Measurements from ENCODE around the gene LCE3B. TPM values are rescaled to one million over a fixed set of nuclear protein-coding genes. Genes with fewer than 3 reads are reported as not detected.
"Not testable (repeated sequence)": the region's sequence is repeated elsewhere in the genome, so short reads cannot be mapped to it uniquely, and the experiment has no call there.

Gene LCE3B
- total and polyA plus RNA-seq, 10 of the 15 experiments (the other 5 are each of a cell fraction or from before 2014, with no cell fraction given): not detected

GRCh38 chr1:152579526-152579925 is 34.1 kb upstream of the LCE3B start:
- FAIRE-seq; H2AFZ ChIP-seq (ENCODE audit: control insufficient read depth, low read depth, low read length); POLR2A ChIA-PET; H4K20me1 ChIP-seq (ENCODE audit: control insufficient read depth, insufficient read depth); ATAC-seq; H3K27ac ChIP-seq (ENCODE audit: control insufficient read depth, insufficient read depth); H3K4me2 ChIP-seq (ENCODE audit: control insufficient read depth, insufficient read depth); RAD21 ChIA-PET (ENCODE audit: unreplicated experiment); H3K36me3 ChIP-seq (ENCODE audit: control insufficient read depth in 2 of 2, insufficient read depth in 2 of 2, low read length in 1 of 2); intact Hi-C loops (cut with micrococcal nuclease; ENCODE audit: unreplicated experiment); CTCF ChIA-PET; in situ Hi-C loops (cut with MboI); H3K9ac ChIP-seq (ENCODE audit: control insufficient read depth, insufficient read depth, low read length); H3K9me3 ChIP-seq (replicated peaks; ENCODE audit: control insufficient read depth, insufficient read depth, low read length); H3K4me1 ChIP-seq (ENCODE audit: control insufficient read depth, insufficient read depth, low read length); BruUV-seq (replicated peaks); H3K27me3 ChIP-seq (replicated peaks in 1 of 2; ENCODE audit: control insufficient read depth in 2 of 2, insufficient read depth in 2 of 2, low read length in 1 of 2); H3K79me2 ChIP-seq (ENCODE audit: control insufficient read depth, insufficient read depth, low read length); DNase-seq (ENCODE audit: low read depth, low spot score); H3K4me3 ChIP-seq: not testable (repeated sequence)
- WGBS (ENCODE audit: insufficient coverage, insufficient replicate concordance, low lambda C conversion rate, missing lambda C conversion rate): 42% methylated on average over 8 of the region's 9 CpGs
- SMC1A ChIA-PET (ENCODE audit: uncharacterized antibody, unreplicated experiment): interaction anchor here (0.8 kb wide), 1 partner anchor 13 kb away, joined by 3 read pairs; the partner anchor contains the start of gene LCE3E
- TF ChIP-seq IKZF1 (conservative IDR thresholded peaks at IDR 0.05) (0 out of 2 replicates have a peak, but pooled peaks have one; percentile 18), EED (IDR thresholded peaks at IDR 0.05; ENCODE audit: low read depth) (peak; percentile 24; the same call in 1 of the 2 replicates)

DNA sequence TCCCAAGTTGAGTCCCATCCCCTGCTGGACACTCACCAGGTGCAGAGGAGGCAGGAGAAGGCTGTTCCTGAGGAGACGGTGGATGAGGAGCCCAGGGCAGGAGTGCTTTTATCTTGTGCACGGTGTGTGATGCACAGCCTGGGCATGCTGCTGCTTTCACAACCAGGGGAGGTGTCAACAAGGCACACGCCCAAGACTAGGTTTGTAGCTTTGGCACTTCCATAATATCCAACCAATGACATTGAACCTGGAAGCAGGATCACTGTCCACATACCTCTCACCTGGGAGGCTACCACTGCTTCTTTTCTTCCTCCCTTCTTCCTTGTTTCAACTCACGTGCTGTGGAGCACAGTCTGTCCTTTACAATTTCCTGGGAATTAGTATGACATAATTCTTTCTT is 33.2 kb upstream of the LCE3B start, which contains the start of gene LCE3D:
Gene LCE3D (minus strand): TSS at position 84 of the 400 bp plus-strand sequence. CDS start 580 bp downstream, outside the sequence.
- no peak for DNase-seq (ENCODE audit: low read depth, low spot score)
- ChIA-PET CTCF (no interaction called here), SMC1A (ENCODE audit: uncharacterized antibody, unreplicated experiment) (no interaction called here), RAD21 (ENCODE audit: unreplicated experiment) (no interaction called here), POLR2A (no interaction called here)
- no TSS peak for BruUV-seq (replicated peaks)
- H3K36me3 ChIP-seq (ENCODE audit: control insufficient read depth in 2 of 2, insufficient read depth in 2 of 2, low read length in 1 of 2): no peaks in the 10 kb centered on the region
- no peak within 1 kb of the TSS for H2AFZ ChIP-seq (ENCODE audit: control insufficient read depth, low read depth, low read length)
- no peak within 1 kb of the TSS for H3K4me2 ChIP-seq (ENCODE audit: control insufficient read depth, insufficient read depth)
- no peak for ATAC-seq
- H3K79me2 ChIP-seq (ENCODE audit: control insufficient read depth, insufficient read depth, low read length): no peaks in the 10 kb centered on the region
- H3K27me3 ChIP-seq (replicated peaks in 1 of 2; ENCODE audit: control insufficient read depth in 2 of 2, insufficient read depth in 2 of 2, low read length in 1 of 2): peaks cover 0 to 1% of the 10 kb centered on the region in 2 experiments; a peak in 1 of 4 replicates
- no peak within 1 kb of the TSS for H3K27ac ChIP-seq (ENCODE audit: control insufficient read depth, insufficient read depth)
- TF ChIP-seq EZH2 (IDR thresholded peaks at IDR 0.05; ENCODE audit: borderline replicate concordance, control insufficient read depth, low read depth, low read length): no peak
- no peak for TF ChIP-seq CHD4 (IDR thresholded peaks at IDR 0.05)
- no peak for TF ChIP-seq SIN3A (IDR thresholded peaks at IDR 0.05; ENCODE audit: low read depth, low read length)
- TF ChIP-seq WRNIP1 (IDR thresholded peaks at IDR 0.05; ENCODE audit: borderline replicate concordance, low read depth, low read length): no peak
- H3K9ac ChIP-seq (ENCODE audit: control insufficient read depth, insufficient read depth, low read length): no peak within 1 kb of the TSS
- peaks cover 5% of the 10 kb centered on the region; the same call in 1 of the 2 replicates for H3K4me1 ChIP-seq (ENCODE audit: control insufficient read depth, insufficient read depth, low read length)
- intact Hi-C loops (cut with micrococcal nuclease; ENCODE audit: unreplicated experiment) (loop anchor here (2.0 kb wide), 1 partner anchor 40 kb away; no protein-coding TSS in a partner anchor), in situ Hi-C loops (cut with MboI) (no loop called here)
- H3K4me3 ChIP-seq: no peak within 1 kb of the TSS
- no peak for FAIRE-seq
- no peaks in the 10 kb centered on the region for H4K20me1 ChIP-seq (ENCODE audit: control insufficient read depth, insufficient read depth)
- H3K9me3 ChIP-seq (replicated peaks; ENCODE audit: control insufficient read depth, insufficient read depth, low read length): no peaks in the 10 kb centered on the region; the same call in 2 of the 3 replicates
- 31% methylated on average over 4 of the region's 4 CpGs for WGBS (ENCODE audit: insufficient coverage, insufficient replicate concordance, low lambda C conversion rate, missing lambda C conversion rate)

Measured in GM12878 (cell line).